Measurements from ENCODE around the gene CEP170B. TPM values are rescaled to one million over a fixed set of nuclear protein-coding genes. Genes with fewer than 3 reads are reported as not detected.

CEP170B gene
- total and polyA plus RNA-seq, 9 of the 15 experiments (the other 6 are each of a cell fraction or from before 2014, with no cell fraction given), result 0.01 to 10.2 (median 2.2) TPM

DNA sequence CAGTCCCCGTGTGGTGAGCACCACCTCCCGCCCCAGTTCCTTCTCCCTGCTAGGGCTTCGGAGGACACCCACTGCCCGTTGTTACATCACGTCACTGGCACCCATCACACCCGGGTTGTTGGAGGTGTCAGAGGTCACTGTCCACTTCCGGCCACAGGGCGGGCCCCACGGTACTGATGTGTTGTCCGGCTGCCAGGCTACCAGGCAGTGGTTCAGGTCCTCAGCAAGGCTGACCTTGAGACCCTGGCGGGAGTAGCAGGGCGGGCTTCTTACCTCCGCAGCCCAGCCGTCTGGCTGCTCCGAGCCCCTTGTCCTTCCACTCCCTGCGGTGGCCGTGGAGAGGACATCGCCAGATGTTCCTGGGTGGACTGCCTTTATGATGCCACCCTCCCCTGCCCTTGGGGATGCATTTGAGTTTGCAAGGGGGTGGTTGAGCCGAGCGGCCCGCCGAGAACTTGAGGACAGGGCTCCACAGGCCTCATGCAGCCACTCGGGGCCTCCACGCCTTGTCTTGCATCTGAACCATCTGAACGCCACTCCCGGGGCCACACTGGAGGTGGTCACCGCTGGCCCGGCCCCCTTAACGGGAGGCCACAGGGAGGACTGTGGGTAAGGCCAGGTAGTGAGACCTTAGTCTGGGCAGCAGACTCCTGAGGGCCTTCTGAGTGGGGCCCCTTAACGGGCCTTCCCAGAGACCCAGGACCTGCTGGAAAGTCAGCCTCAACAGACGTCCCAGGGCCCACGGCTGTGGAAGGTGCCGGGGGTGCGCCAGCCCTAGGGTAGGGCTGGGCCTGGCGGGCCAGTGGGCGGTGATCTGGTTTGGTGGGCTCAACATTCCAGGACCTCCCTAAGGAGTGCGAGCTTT is 32.5 kb downstream of the CEP170B start:
- H3K9me3 ChIP-seq (replicated peaks; ENCODE audit: control insufficient read depth, insufficient read depth, low read depth, low read length), result no peaks in the 10 kb centered on the region
- H3K9ac ChIP-seq (ENCODE audit: insufficient read depth in 1 of 2, low read depth in 2 of 2, low read length in 2 of 2), result no peak overlapping the region
- in situ Hi-C loops (cut with MboI) (no loop called here), intact Hi-C loops (cut with micrococcal nuclease) (no loop called here)
- no peaks in the 10 kb centered on the region for H3K79me2 ChIP-seq (ENCODE audit: control insufficient read depth, insufficient read depth, low read length)
- ChIA-PET CTCF (ENCODE audit: low intra/inter-chr PET ratio) (interaction anchor here (2.3 kb wide), 1 partner anchor 148 kb away, joined by 10 read pairs; no protein-coding TSS in a partner anchor), POLR2A (no interaction called here)
- no peak overlapping the region for H3K4me2 ChIP-seq (ENCODE audit: insufficient read depth, low read length)
- WGBS (ENCODE audit: insufficient coverage, low coverage, missing lambda C conversion rate), result 35% methylated on average over 30 of the region's 37 CpGs
- H3K9me1 ChIP-seq (ENCODE audit: control insufficient read depth, insufficient read depth, low read length), result no peaks in the 10 kb centered on the region
- TF ChIP-seq NR3C1 (CRISPR knock-in tag; IDR thresholded peaks at IDR 0.05), result no peak
- TF ChIP-seq POLR2G (IDR thresholded peaks at IDR 0.05; ENCODE audit: low read depth, low read length), result 0 out of 2 replicates have a peak, but pooled peaks have one; percentile 37
- FAIRE-seq (no peak), DNase-seq (ENCODE audit: extremely low read depth in 1 of 4, low spot score in 3 of 4) (no peak), ATAC-seq (no peak)
- H4K20me1 ChIP-seq (replicated peaks; ENCODE audit: control insufficient read depth, insufficient read depth, low read length), result no peaks in the 10 kb centered on the region
- peaks cover 0 to 56% of the 10 kb centered on the region in 2 experiments; a peak in 2 of 5 replicates for H3K4me1 ChIP-seq (replicated peaks in 1 of 2; ENCODE audit: control insufficient read depth in 2 of 2, insufficient read depth in 2 of 2, low read length in 2 of 2)
- BruUV-seq (replicated peaks), result no TSS peak
- H3K36me3 ChIP-seq (ENCODE audit: control insufficient read depth, insufficient read depth, low read length), result no peaks in the 10 kb centered on the region
- H3K27me3 ChIP-seq (ENCODE audit: control insufficient read depth in 2 of 2, insufficient read depth in 2 of 2, low read length in 2 of 2), result peaks cover 0 to 10% of the 10 kb centered on the region in 2 experiments; a peak in 3 of 5 replicates
- no peak overlapping the region for H2AFZ ChIP-seq (ENCODE audit: low read depth, low read length)
- no peak overlapping the region for H3K27ac ChIP-seq (ENCODE audit: extremely low read depth, low read depth, low read length)
- H3K4me3 ChIP-seq, result no peak overlapping the region

DNA sequence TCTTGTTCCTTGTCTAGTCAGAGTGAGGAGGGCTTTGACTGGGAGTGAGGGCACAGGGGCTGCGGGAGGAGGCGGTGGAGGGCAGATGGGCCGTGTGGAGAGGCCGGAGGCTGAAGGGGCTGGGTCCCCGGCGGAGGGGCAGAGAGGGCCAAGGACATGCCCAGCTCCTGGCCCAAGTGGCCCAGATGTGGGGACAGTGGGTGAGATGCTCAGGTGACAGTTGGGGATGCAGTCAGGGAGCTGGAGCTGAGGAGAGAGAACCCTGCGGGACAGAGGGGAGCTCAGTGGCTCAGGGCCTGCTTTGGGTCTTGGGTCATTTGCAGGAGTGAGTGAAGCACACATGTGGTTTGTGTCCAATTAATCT is 33.1 kb downstream of the CEP170B start:
- CTCF ChIA-PET (ENCODE audit: low intra/inter-chr PET ratio), result no interaction called here
- in situ Hi-C loops (cut with MboI) (no loop called here), intact Hi-C loops (cut with micrococcal nuclease) (no loop called here)
- no peak overlapping the region for H3K9ac ChIP-seq (ENCODE audit: insufficient read depth in 1 of 2, low read depth in 2 of 2, low read length in 2 of 2)
- DNase-seq (ENCODE audit: extremely low read depth in 1 of 4, low spot score in 3 of 4), result no peak
- H3K9me1 ChIP-seq (ENCODE audit: control insufficient read depth, insufficient read depth, low read length), result no peaks in the 10 kb centered on the region
- no peaks in the 10 kb centered on the region for H3K9me3 ChIP-seq (replicated peaks; ENCODE audit: control insufficient read depth, insufficient read depth, low read depth, low read length)
- peaks cover 0 to 10% of the 10 kb centered on the region in 2 experiments; a peak in 3 of 5 replicates for H3K27me3 ChIP-seq (ENCODE audit: control insufficient read depth in 2 of 2, insufficient read depth in 2 of 2, low read length in 2 of 2)
- POLR2A ChIA-PET, result no interaction called here
- no peak for ATAC-seq
- 49% methylated on average over 7 of the region's 7 CpGs for WGBS (ENCODE audit: insufficient coverage, low coverage, missing lambda C conversion rate)
- no peaks in the 10 kb centered on the region for H4K20me1 ChIP-seq (replicated peaks; ENCODE audit: control insufficient read depth, insufficient read depth, low read length)
- H3K4me2 ChIP-seq (ENCODE audit: insufficient read depth, low read length), result no peak overlapping the region
- no peak overlapping the region for H2AFZ ChIP-seq (ENCODE audit: low read depth, low read length)
- no peak overlapping the region for H3K4me3 ChIP-seq
- no peak overlapping the region for H3K27ac ChIP-seq (ENCODE audit: extremely low read depth, low read depth, low read length)
- peaks cover 0 to 50% of the 10 kb centered on the region in 2 experiments; a peak in 2 of 5 replicates for H3K4me1 ChIP-seq (replicated peaks in 1 of 2; ENCODE audit: control insufficient read depth in 2 of 2, insufficient read depth in 2 of 2, low read length in 2 of 2)
- BruUV-seq (replicated peaks), result no TSS peak
- no peak for FAIRE-seq
- H3K79me2 ChIP-seq (ENCODE audit: control insufficient read depth, insufficient read depth, low read length), result no peaks in the 10 kb centered on the region
- H3K36me3 ChIP-seq (ENCODE audit: control insufficient read depth, insufficient read depth, low read length), result no peaks in the 10 kb centered on the region
- no peak for TF ChIP-seq MYBL2 (IDR thresholded peaks at IDR 0.05; ENCODE audit: low read depth)
- no peak for TF ChIP-seq MYBL2 (CRISPR knock-in tag; IDR thresholded peaks at IDR 0.05; ENCODE audit: borderline replicate concordance)
- TF ChIP-seq, protein P1, sequence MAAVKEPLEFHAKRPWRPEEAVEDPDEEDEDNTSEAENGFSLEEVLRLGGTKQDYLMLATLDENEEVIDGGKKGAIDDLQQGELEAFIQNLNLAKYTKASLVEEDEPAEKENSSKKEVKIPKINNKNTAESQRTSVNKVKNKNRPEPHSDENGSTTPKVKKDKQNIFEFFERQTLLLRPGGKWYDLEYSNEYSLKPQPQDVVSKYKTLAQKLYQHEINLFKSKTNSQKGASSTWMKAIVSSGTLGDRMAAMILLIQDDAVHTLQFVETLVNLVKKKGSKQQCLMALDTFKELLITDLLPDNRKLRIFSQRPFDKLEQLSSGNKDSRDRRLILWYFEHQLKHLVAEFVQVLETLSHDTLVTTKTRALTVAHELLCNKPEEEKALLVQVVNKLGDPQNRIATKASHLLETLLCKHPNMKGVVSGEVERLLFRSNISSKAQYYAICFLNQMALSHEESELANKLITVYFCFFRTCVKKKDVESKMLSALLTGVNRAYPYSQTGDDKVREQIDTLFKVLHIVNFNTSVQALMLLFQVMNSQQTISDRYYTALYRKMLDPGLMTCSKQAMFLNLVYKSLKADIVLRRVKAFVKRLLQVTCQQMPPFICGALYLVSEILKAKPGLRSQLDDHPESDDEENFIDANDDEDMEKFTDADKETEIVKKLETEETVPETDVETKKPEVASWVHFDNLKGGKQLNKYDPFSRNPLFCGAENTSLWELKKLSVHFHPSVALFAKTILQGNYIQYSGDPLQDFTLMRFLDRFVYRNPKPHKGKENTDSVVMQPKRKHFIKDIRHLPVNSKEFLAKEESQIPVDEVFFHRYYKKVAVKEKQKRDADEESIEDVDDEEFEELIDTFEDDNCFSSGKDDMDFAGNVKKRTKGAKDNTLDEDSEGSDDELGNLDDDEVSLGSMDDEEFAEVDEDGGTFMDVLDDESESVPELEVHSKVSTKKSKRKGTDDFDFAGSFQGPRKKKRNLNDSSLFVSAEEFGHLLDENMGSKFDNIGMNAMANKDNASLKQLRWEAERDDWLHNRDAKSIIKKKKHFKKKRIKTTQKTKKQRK (IDR thresholded peaks at IDR 0.05; ENCODE audit: borderline replicate concordance, low read depth, low read length), result no peak
- TF ChIP-seq, protein P2, sequence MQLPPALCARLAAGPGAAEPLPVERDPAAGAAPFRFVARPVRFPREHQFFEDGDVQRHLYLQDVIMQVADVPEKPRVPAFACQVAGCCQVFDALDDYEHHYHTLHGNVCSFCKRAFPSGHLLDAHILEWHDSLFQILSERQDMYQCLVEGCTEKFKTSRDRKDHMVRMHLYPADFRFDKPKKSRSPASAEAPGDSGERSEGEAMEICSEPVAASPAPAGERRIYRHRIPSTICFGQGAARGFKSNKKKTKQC (CRISPR knock-in tag; IDR thresholded peaks at IDR 0.05), result no peak

All from K562 (cell line).